DOHH2 (cell line): Measurements from ENCODE around the gene SPTLC2.
"Not testable (repeated sequence)": the region's sequence is repeated elsewhere in the genome, so short reads cannot be mapped to it uniquely, and the experiment has no call there.

Source experiments
- H3F3A ChIP-seq: fragments of 200-600 bp; sonication (generic), shearing (Covaris generic); 2 replicates; pipeline ENCODE4 v1.6.0; 2016; ENCODE audit warnings: antibody characterized with exemption, mild to moderate bottlenecking; ENCODE audit not compliant: control insufficient read depth, insufficient read depth
- H3K27ac ChIP-seq: fragments of 200-600 bp; sonication (generic); 2 replicates; pipeline ENCODE4 v1.5.1; 2014; ENCODE audit warnings: low read depth, mild to moderate bottlenecking, low read length, moderate library complexity
- H3K27me3 ChIP-seq: fragments of 200-600 bp; sonication (generic); 2 replicates; pipeline ENCODE4 v1.6.1; 2014; ENCODE audit warnings: mild to moderate bottlenecking, low read length, mixed read lengths; ENCODE audit not compliant: control insufficient read depth
- H3K36me3 ChIP-seq: fragments of 200-600 bp; sonication (generic); 2 replicates; pipeline ENCODE4 v1.6.1; 2014; ENCODE audit warnings: mild to moderate bottlenecking, low read length, moderate library complexity, mixed read lengths; ENCODE audit not compliant: control insufficient read depth
- H3K4me1 ChIP-seq: fragments of 200-600 bp; sonication (generic); 2 replicates; pipeline ENCODE4 v1.6.1; 2014; ENCODE audit warnings: mild to moderate bottlenecking, low read length, mixed read lengths; ENCODE audit not compliant: control insufficient read depth
- H3K4me2 ChIP-seq: fragments of 200-600 bp; sonication (generic); 2 replicates; pipeline ENCODE4 v1.6.0; 2014; ENCODE audit warnings: mild to moderate bottlenecking, low read length, moderate library complexity
- H3K4me3 ChIP-seq: fragments of 200-600 bp; sonication (generic); 2 replicates; pipeline ENCODE4 v1.5.1; 2014; ENCODE audit warnings: mild to moderate bottlenecking, low read length, mixed read lengths
- H3K79me2 ChIP-seq: fragments of 200-600 bp; sonication (generic); 2 replicates; pipeline ENCODE4 v1.6.1; 2014; ENCODE audit warnings: mild to moderate bottlenecking, low read length, mixed read lengths; ENCODE audit not compliant: control insufficient read depth
- H3K9me2 ChIP-seq: fragments of 200-600 bp; sonication (generic); replicated peaks from 2 replicates; pipeline ENCODE4 v1.6.1; 2014; ENCODE audit warnings: mild to moderate bottlenecking, low read length, mixed read lengths; ENCODE audit not compliant: control insufficient read depth
- H3K9me3 ChIP-seq: fragments of 200-600 bp; sonication (generic); 2 replicates; pipeline ENCODE4 v1.6.1; 2014; ENCODE audit warnings: antibody characterized with exemption, low read length, mixed read lengths; ENCODE audit not compliant: control insufficient read depth, insufficient read depth
- H4K20me1 ChIP-seq: fragments of 200-600 bp; sonication (generic); 2 replicates; pipeline ENCODE4 v1.6.0; 2014; ENCODE audit warnings: low read depth, mild to moderate bottlenecking, antibody characterized with exemption, low read length, moderate library complexity; ENCODE audit not compliant: control insufficient read depth, insufficient read depth
- CTCF ChIP-seq: fragments of 200-600 bp; sonication (generic); IDR thresholded peaks from one replicate; pipeline ENCODE4 v1.5.1; 2014; ENCODE audit warnings: antibody characterized with exemption, mild to moderate bottlenecking, low read depth, low read length; ENCODE audit not compliant: poor library complexity, severe bottlenecking
- EZH2phosphoT487 ChIP-seq: fragments of 200-600 bp; sonication (generic); IDR thresholded peaks from 2 replicates; pipeline ENCODE4 v1.6.1; 2017; ENCODE audit warnings: borderline replicate concordance, mild to moderate bottlenecking, antibody characterized with exemption, low read length, moderate library complexity, mixed read lengths

The SPTLC2 gene

GRCh38 chr14:77531071-77531470 lies 85.4 kb downstream of the SPTLC2 start:
- Histone ChIP-seq H3K27me3 (no peaks in the 10 kb centered on the region), H4K20me1 (no peaks in the 10 kb centered on the region), H3K9me2 (no peaks in the 10 kb centered on the region), H3K27ac (no peak overlapping the region), H3K4me3 (no peak overlapping the region), H3K79me2 (no peaks in the 10 kb centered on the region), H3K4me2 (no peak overlapping the region), H3K9me3 (no peaks in the 10 kb centered on the region), H3K36me3 (peaks cover 10% of the 10 kb centered on the region), H3F3A (peaks cover 3% of the 10 kb centered on the region; the same call in 1 of the 2 replicates), H3K4me1 (no peaks in the 10 kb centered on the region)
- TF ChIP-seq CTCF (no peak), EZH2phosphoT487 (no peak)

- Histone ChIP-seq H3K4me3 (no peak overlapping the region), H3F3A (peaks cover 3% of the 10 kb centered on the region; the same call in 1 of the 2 replicates), H3K4me1 (no peaks in the 10 kb centered on the region), H3K9me2 (no peaks in the 10 kb centered on the region), H4K20me1 (no peaks in the 10 kb centered on the region), H3K9me3 (no peaks in the 10 kb centered on the region), H3K36me3 (peaks cover 3% of the 10 kb centered on the region; the same call in 1 of the 2 replicates), H3K27me3 (no peaks in the 10 kb centered on the region), H3K27ac (no peak overlapping the region), H3K79me2 (no peaks in the 10 kb centered on the region), H3K4me2 (no peak overlapping the region)
- TF ChIP-seq CTCF (no peak), EZH2phosphoT487 (no peak)
Observed at GRCh38 chr14:77529963-77530362, 86.5 kb downstream of the SPTLC2 start.

GRCh38 chr14:77529213-77529612 lies 87.2 kb downstream of the SPTLC2 start:
- H3K4me1 ChIP-seq = no peaks in the 10 kb centered on the region
- no peaks in the 10 kb centered on the region for H3K79me2 ChIP-seq
- no peak overlapping the region for H3K27ac ChIP-seq
- H3F3A ChIP-seq = peaks cover 3% of the 10 kb centered on the region; the same call in 1 of the 2 replicates
- no peaks in the 10 kb centered on the region for H3K9me2 ChIP-seq
- no peak overlapping the region for H3K4me2 ChIP-seq
- H3K4me3 ChIP-seq = no peak overlapping the region
- no peaks in the 10 kb centered on the region for H4K20me1 ChIP-seq
- no peaks in the 10 kb centered on the region for H3K9me3 ChIP-seq
- no peaks in the 10 kb centered on the region for H3K27me3 ChIP-seq
- peaks cover 3% of the 10 kb centered on the region; the same call in 1 of the 2 replicates for H3K36me3 ChIP-seq
- no peak for TF ChIP-seq EZH2phosphoT487
- no peak for TF ChIP-seq CTCF

- not testable (repeated sequence) for H3K4me1 ChIP-seq, H3K27me3 ChIP-seq, H3K27ac ChIP-seq, H3K79me2 ChIP-seq, H3K36me3 ChIP-seq, H3K9me3 ChIP-seq, H3K9me2 ChIP-seq, H3F3A ChIP-seq, H3K4me3 ChIP-seq, H3K4me2 ChIP-seq, H4K20me1 ChIP-seq
Observed at GRCh38 chr14:77528701-77529100, 87.7 kb downstream of the SPTLC2 start.
